OCI-LY7 (cell line): ENCODE measurements around the gene CTNNA2.

Source experiments
- EZH2phosphoT487 ChIP-seq: fragments of 200-600 bp; sonication (generic); IDR thresholded peaks from 2 replicates; pipeline ENCODE4 v1.6.1; 2018; ENCODE audit warnings: low read depth, borderline replicate concordance, mild to moderate bottlenecking, mixed run types, antibody characterized with exemption, low read length, moderate library complexity, mixed read lengths
- TF ChIP-seq, protein P1 (sequence below): fragments of 200-600 bp; sonication (generic); conservative IDR thresholded peaks from 2 replicates; pipeline ENCODE4 v1.5.1; 2014; ENCODE audit warnings: mild to moderate bottlenecking, antibody characterized with exemption, low read length, moderate library complexity, mixed read lengths

DNA sequence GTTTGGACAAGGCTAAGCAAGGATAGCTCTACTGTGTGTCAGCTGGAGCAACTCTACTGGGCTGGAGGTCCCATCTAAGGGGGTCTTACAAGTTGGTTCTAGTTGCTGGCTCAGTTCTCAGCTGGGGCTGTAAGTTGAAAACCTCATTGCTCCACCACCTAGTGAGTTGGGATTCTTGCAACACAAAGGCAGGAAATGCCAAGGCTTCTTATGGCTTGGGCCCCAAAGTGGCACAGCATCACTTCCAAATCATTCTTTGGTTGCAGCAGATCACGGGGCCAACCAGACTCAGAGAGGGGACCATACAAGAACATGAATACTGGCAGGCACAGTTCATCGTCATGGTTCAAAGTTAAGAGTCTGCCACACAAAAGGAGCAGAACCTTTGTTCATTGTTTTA lies 459.0 kb downstream of the CTNNA2 start:
- TF ChIP-seq, protein P1, sequence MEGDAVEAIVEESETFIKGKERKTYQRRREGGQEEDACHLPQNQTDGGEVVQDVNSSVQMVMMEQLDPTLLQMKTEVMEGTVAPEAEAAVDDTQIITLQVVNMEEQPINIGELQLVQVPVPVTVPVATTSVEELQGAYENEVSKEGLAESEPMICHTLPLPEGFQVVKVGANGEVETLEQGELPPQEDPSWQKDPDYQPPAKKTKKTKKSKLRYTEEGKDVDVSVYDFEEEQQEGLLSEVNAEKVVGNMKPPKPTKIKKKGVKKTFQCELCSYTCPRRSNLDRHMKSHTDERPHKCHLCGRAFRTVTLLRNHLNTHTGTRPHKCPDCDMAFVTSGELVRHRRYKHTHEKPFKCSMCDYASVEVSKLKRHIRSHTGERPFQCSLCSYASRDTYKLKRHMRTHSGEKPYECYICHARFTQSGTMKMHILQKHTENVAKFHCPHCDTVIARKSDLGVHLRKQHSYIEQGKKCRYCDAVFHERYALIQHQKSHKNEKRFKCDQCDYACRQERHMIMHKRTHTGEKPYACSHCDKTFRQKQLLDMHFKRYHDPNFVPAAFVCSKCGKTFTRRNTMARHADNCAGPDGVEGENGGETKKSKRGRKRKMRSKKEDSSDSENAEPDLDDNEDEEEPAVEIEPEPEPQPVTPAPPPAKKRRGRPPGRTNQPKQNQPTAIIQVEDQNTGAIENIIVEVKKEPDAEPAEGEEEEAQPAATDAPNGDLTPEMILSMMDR, result no peak
- no peak for TF ChIP-seq EZH2phosphoT487
